OCI-LY1 (cell line): ENCODE results near the gene ARMH4.

Experiments used
- CTCF ChIP-seq: fragments of 200-600 bp; sonication (generic), shearing (Covaris generic); IDR thresholded peaks from 2 replicates; pipeline ENCODE4 v1.5.1; 2017; ENCODE audit warnings: mild to moderate bottlenecking, antibody characterized with exemption, low read length, moderate library complexity, mixed read lengths
- EZH2 ChIP-seq: fragments of 200-600 bp; sonication (generic), shearing (Covaris generic); IDR thresholded peaks from 2 replicates; pipeline ENCODE4 v1.8.0; 2017; ENCODE audit warnings: borderline replicate concordance, mixed run types, mild to moderate bottlenecking, antibody characterized with exemption, low read length, moderate library complexity, mixed read lengths

- TF ChIP-seq CTCF (no peak), EZH2 (no peak)
Observed at GRCh38 chr14:58054100-58054499, 97.9 kb downstream of the ARMH4 start.
